Epidermal melanocyte (primary cell): Measurements from ENCODE around the gene UGP2.
"Not testable (repeated sequence)": the region's sequence is repeated elsewhere in the genome, so short reads cannot be mapped to it uniquely, and the experiment has no call there.

Experiments used
- DNase-seq: peaks from one replicate; pipeline ENCODE4 v3.0.0; 2011; ENCODE audit warnings: low spot score; ENCODE audit not compliant: insufficient read length

The UGP2 gene

DNA sequence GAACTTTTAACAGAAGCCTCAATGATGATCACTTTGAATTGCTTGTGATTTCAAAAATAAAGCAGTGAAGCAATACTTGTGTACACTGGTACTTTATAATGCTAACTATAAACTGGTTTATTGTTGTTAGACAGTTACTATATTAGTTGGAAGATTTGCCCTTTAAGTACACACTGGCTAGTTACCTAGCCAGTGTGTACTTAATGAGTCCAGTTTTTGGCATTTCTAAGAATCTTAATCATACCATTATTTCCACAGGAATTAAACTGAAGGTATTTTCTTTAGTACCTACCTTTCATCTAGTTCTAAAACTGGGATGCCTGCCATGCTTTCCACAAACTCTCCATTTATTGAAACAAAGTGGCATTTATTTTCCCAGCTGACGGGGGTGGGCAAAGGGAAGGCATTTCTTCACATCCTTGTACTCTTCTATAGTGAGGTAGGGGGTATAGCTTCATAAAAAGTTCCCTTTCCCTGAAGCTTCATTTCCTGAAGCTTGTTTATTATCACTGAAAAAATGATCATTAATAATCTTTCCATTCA, 49.9 kb downstream of the UGP2 start:
- DNase-seq: no peak

DNA sequence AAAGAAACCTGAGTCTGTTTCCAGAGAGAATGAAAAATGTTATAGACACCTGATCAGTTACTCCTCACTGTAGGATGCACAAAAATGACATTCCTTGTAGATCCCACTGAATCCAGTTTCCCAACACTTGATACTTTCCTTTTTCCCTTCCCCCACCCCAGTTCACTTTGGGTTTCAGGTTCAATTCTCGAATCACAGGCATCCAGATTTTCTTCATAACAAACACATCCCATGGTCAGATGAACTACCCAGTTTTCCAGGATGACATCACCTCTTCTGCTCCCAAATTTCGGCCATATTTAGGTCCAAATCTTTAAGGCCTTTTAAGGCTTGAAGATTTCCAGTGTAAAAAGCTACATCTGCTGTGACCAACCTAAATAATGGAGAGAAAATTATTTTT, 51.5 kb downstream of the UGP2 start:
- DNase-seq: no peak

DNA sequence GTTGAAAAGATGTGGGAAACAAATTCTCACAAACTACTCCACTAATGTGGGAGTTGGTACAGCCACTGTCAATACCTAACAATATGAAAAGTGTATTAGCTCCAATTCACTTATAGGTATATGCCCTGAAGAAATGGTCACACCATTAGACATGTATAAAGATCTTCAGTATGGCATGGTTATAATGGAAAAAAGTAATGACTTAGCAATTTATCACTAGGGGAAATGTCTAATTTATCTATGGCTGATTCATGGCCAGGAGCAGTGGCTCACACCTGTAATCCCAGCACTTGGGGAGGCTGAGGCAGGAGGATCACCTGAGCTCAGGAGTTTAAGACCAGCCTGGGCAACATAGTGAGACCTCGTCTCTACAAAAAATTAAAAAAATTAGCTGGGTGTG, 52.5 kb downstream of the UGP2 start:
- no peak for DNase-seq

DNA sequence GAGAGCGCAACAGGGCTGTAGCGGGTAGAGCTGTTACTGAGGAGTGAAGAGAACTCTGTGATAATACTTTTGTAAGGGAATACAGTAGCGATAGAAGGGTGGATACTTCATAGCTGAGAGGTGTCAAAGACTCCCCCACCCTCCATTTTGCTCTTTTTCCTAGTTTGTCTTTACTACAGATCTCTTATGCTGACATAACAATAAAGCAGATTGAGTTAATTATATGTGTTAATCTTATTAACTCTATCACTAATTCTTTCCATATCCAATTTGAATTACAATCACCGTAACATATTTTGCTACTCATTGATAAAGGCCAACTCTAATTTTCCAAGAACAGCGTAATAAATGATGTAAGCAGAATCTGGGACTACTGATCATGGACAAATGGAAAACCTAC, 57.1 kb downstream of the UGP2 start:
- no peak for DNase-seq

DNA sequence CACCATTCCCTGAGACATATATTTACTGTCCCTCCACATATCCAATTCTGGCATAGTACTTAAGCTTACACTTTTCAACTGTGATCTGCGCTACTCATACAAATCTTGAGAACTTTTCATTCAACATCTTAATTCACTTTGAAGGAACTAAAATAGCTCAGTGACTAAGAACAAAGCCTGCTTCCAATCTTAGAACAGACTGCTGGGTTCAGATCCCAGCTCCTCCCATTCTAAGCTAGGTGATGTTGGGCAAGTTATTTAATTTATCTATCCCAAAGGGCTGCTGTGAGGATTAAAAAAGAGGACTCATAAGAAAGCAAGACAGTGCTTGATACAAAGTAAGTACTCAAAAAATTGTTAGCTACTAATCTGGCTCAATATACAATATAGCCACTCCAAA, 57.9 kb downstream of the UGP2 start:
- no peak for DNase-seq

DNA sequence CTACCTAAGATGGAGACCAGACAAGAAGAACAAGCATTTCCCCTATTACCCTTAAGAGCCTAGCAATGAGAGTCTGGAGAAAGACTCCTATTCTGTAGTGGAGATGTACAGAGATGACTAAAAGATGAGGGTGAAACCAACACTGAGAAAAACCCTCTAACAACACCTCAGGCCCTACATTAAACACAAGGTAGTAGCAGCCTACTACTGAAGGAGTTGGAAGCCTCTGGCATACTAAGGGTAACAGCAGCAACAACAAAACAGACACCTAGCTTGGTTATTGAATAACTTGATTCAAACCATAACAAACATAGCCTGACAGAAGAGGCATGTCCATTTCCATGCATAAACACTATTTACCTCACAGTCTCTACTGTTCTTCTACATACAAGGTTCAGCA, 60.5 kb downstream of the UGP2 start:
- no peak for DNase-seq

DNA sequence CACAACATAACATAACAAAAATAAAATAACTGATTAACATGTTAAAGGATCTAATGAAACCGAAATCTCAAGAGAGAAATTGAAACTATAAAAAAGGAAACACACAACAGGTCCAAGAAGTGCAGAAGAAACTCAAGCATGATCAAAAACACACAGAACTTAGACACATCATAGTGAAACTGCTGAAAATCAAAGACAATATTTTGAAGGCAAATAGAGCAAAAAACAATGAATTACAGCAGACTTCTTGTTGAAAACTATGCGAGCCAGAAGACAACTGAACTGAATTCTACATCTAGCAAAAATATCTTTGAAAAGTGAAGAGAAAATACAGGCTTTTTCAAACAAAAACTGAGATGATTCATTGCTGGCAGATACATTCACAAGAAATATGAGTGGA, 61.3 kb downstream of the UGP2 start:
- no peak for DNase-seq

DNA sequence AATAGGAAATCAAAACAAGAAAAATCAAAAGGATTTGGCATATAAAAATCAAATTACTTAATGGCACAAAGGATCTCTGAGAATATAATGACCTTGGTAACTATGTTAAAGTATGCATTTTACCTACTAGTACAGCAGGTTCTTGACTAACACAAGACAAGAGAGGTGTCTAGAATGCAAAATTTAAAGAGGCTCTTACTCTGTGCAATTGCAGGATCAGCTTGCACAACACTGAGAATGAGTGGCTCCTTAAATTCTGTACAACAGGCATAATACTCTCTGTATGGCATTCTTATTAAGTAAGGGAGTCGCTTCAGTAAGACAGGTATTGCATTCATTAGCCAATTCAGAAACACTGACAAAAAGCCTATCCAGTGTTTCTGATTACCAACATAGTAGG, 72.6 kb downstream of the UGP2 start:
- no peak for DNase-seq

DNA sequence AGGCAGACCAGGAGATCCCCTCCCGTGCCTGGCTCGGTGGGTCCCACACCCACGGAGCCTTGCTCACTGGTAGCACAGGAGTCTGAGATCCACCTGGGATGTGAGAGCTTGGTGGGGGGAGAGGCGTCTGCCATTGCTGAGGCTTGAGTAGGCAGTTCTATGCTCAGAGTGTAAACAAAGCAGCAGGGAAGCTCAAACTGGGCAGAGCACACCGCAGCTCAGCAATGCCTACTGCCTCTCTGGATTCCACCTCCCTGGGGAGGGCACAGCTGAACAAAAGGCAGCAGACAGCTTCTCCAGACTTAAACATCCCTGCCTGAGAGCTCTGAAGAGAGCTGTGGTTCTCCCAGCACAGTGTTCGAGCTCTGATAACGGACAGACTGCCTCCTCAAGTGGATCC, 85.1 kb downstream of the UGP2 start:
- DNase-seq: no peak

DNA sequence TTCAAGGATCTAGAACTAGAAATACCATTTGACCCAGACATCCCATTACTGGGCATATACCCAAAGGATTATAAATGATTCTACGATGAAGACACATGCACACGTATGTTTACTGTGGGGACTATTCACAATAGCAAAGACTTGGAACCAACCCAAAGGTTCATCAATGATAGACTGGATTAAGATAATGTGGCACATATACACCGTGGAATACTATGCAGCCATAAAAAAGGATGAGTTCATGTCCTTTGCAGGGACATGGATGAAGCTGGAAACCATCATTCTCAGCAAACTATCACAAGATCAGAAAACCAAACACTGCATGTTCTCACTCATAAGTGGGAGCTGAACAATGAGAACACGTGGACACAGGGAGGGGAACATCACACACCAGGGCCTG, 90.4 kb downstream of the UGP2 start:
- DNase-seq: not testable (repeated sequence)
